Heart left ventricle (tissue), 16 donors: ENCODE measurements around the gene SLC16A9. TPM values are rescaled to one million over a fixed set of nuclear protein-coding genes. Genes with fewer than 3 reads are reported as not detected.
A peak's percentile ranks its signal among the peaks of the same experiment; 100 is the strongest.

Source experiments
- ATAC-seq, 4 donors: fragments of 200-7000 bp; cut with Tn5 transposase; one replicate each; pipeline ENCODE4 v1.9.1; 2020 to 2022; ENCODE audit warnings: moderate library complexity in 4 of 4, mild to moderate bottlenecking in 3 of 4, moderate number of reproducible peaks in 1 of 4
- DNase-seq, 5 donors: peaks; one replicate each; pipeline ENCODE4 v3.0.0-alpha.2; 2020
- H3K27ac ChIP-seq, 12 donors: fragments of 200-600 bp; sonication (generic) in 4 of 12; one replicate each; pipeline versions ENCODE4 v1.5.0 to v1.8.0; 2016 to 2022; ENCODE audit warnings: mild to moderate bottlenecking in 2 of 12
- H3K27me3 ChIP-seq, 9 donors: fragments of 200-600 bp; sonication (generic) in 2 of 9; one replicate each; pipeline versions ENCODE4 v1.5.1 to v1.8.0; 2016 to 2022; ENCODE audit warnings: mild to moderate bottlenecking in 3 of 9
- H3K36me3 ChIP-seq, 9 donors: fragments of 200-600 bp; sonication (generic) in 2 of 9; one replicate each; pipeline versions ENCODE4 v1.5.0 to v1.8.0; 2018 to 2022; ENCODE audit warnings: mild to moderate bottlenecking in 2 of 9
- H3K4me1 ChIP-seq, 12 donors: fragments of 200-600 bp; sonication (generic) in 4 of 12; one replicate each; pipeline versions ENCODE4 v1.5.0 to v1.8.0; 2016 to 2022; ENCODE audit warnings: mild to moderate bottlenecking in 3 of 12
- H3K4me3 ChIP-seq, 12 donors: fragments of 200-600 bp; sonication (generic) in 4 of 12; one replicate each; pipeline versions ENCODE4 v1.5.0 to v1.8.0; 2017 to 2022; ENCODE audit warnings: mild to moderate bottlenecking in 9 of 12, moderate library complexity in 4 of 12
- H3K9me3 ChIP-seq, 12 donors: fragments of 200-600 bp; sonication (generic) in 4 of 12; one replicate each; pipeline versions ENCODE4 v1.5.0 to v1.8.0; 2016 to 2022; ENCODE audit warnings: mild to moderate bottlenecking in 1 of 12
- CTCF ChIP-seq, 12 donors: fragments of 200-600 bp; sonication (generic) in 4 of 12; IDR thresholded peaks; one replicate each; pipeline versions ENCODE4 v1.5.0 to v1.8.0; 2018 to 2022; ENCODE audit warnings: antibody characterized with exemption in 12 of 12, mild to moderate bottlenecking in 5 of 12
- POLR2A ChIP-seq, 2 donors: fragments of 450-650 bp; IDR thresholded peaks; one replicate each; pipeline ENCODE4 v1.6.1; 2017; ENCODE audit warnings: antibody characterized with exemption in 2 of 2, mild to moderate bottlenecking in 2 of 2, moderate library complexity in 2 of 2
- WGBS, 4 donors: extraction: QIAGEN DNeasy Blood & Tissue Kit in 2 of 4; methylation state at CpG; one replicate each; pipeline versions ENCODE4 v1.1.5 to v1.1.7; 2013 to 2018; 5-methylcytosine and 5-hydroxymethylcytosine counted together
- intact Hi-C, 10 donors: fragments of 100-400 bp; cut with DNase I; formaldehyde crosslinking; loops; one replicate each; pipeline versions ENCODE4 v1.11.1 to v1.14.2; 2022
- polyA plus RNA-seq, 2 donors: library from polyadenylated mRNA; stranded (reverse); fragments of 200-250 nt; gene quantifications; one replicate each; pipeline ENCODE4 v1.2.3, GENCODE V29; 2013
- total RNA-seq, 9 donors: library from RNA; depleted of rRNA in 2 of 9; stranded (reverse); fragments of >200 nt in 2 of 9; fragmentation: NEBNext Ultra II Directional in 3 of 9; extraction: Animal tissue kit (Norgen Biotek cat#: 25700) in 3 of 9; gene quantifications; one replicate each; pipeline versions ENCODE4 v1.1.0 to v1.2.4, GENCODE V29; 2016 to 2023
- donor health status: ischemic (EF 13 %, LVEDD 7.1; RV severe dilation, severe dysfunction).
- donor health status: healthy with polysubstance abuse.
- donor health status: DM: no; HTN: yes; CAD: no.
- donor health status: DM: no; HTN: no; CAD: no.
- donor health status: ischemic (EF 25% LVEDD 6.9; RV normal size, moderate dysfunction).
- donor health status: ischemic (EF 25% LVEDD 5.7; RV mildly dilated, moderate dysfunction).
- donor health status: healthy.
- donor health status: DM: yes; HTN: yes; CAD: no.
- donor health status: ischemic (EF 35%, LVEDD 5.7; RV mildly dilated, moderate dysfunction).
- donor health status: nonischemic (EF 11% LVEDD 7.7; RV severe dilation, severe dysfunction).
- donor health status: DM: yes; HTN: yes; CAD: no.
- donor health status: PGD.
- donor health status: ischemic (EF 29% LVEDD 5.4; RV normal size, mild dysfunction).
- donor health status: nonischemic (EF 23%, LVEDD 6.1; RV moderate dilation, normal function).

Gene SLC16A9
- total and polyA plus RNA-seq, 11 donors, result 0.07 to 3.0 (median 0.63) TPM

DNA sequence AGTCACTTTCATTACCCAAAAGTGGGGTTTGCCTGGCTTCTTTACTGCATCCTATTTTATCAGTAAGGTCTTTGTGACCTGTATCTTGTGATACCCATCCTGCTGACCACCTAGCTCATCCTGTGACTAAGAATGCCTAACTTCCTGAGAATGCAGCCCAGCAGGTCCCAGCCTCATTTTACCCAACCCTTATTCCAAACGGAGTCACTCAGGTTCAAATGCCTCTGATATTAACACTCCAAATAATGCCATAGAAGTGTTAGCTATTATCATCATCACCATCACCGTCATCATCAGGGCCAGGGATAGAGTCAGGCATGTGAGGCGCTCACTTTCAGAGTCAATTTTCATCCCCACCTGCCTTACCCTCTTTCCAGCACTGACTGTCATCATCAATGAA, 85.5 kb downstream of the SLC16A9 start:
- Histone ChIP-seq H3K9me3 (peaks cover 0 to 3% (median 0%) of the 10 kb centered on the region in 12 donors), H3K27ac (peak overlapping the region in 4 of 12 donors; percentile 21 to 69 (median 60)), H3K36me3 (no peaks in the 10 kb centered on the region), H3K4me3 (no peak overlapping the region), H3K27me3 (no peaks in the 10 kb centered on the region), H3K4me1 (peaks cover 0 to 13% (median 0%) of the 10 kb centered on the region in 12 donors)
- 84 to 91% (median 89%) methylated on average over 3 of the region's 3 CpGs for WGBS, 4 donors
- DNase-seq, result no peak
- no peak for ATAC-seq
- TF ChIP-seq CTCF (IDR thresholded peaks at IDR 0.05) (no peak), POLR2A (IDR thresholded peaks at IDR 0.05) (no peak)
- intact Hi-C loops, result loop anchor here (1.0 to 10.0 kb wide), 9 partner anchors 205 to 1021 kb away; partner anchors contain the start of gene CCDC6 (in 3 of the 10)

DNA sequence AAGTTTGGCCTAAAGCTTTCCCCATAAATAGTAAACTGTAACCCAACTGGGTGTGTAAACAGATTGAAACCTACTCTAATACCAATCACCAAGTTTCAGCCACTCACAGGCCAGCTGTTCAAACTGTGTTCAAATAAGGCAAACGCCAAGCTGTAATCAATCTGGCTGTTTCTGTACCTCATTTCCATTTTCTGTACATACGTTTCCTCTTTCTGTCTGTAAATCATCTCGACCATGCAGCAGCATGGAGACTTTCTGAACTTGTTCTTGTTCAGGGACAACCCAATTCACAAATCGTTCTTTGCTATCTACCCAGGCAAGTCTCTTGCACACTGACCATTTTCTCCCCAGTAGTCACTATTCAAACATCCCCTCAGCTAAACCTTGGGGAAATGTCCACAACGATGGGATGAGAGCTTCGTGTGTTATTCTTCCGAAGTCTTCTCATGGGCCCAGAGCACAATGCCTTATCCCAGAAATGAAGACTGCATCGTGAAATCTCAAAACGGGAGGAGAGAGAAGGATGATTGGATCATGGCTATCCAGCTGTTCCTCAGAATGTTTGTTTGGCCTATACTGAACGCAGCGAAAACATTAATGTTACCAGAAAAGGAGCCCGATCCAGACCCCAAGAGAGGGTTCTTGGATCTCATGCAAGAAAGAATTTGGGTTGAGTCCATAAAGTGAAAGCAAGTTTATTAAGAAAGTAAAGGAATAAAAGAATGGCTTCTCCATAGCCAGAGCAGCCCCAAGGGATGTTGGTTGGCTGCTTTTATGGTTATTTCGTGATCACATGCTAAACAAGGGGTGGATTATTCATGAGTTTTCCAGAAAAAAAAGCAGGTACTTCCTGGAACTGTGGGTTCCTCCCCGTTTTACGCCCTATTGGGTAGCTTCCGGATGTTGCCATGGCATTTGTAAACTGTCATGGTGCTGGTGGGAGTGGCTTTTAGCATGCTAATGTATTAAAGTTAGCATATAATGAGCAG, 86.2 kb downstream of the SLC16A9 start:
- WGBS, 4 donors, result 52 to 79% (median 59%) methylated on average over 16 of the region's 16 CpGs
- no peak for TF ChIP-seq CTCF (IDR thresholded peaks at IDR 0.05)
- TF ChIP-seq POLR2A (IDR thresholded peaks at IDR 0.05), result no peak

DNA sequence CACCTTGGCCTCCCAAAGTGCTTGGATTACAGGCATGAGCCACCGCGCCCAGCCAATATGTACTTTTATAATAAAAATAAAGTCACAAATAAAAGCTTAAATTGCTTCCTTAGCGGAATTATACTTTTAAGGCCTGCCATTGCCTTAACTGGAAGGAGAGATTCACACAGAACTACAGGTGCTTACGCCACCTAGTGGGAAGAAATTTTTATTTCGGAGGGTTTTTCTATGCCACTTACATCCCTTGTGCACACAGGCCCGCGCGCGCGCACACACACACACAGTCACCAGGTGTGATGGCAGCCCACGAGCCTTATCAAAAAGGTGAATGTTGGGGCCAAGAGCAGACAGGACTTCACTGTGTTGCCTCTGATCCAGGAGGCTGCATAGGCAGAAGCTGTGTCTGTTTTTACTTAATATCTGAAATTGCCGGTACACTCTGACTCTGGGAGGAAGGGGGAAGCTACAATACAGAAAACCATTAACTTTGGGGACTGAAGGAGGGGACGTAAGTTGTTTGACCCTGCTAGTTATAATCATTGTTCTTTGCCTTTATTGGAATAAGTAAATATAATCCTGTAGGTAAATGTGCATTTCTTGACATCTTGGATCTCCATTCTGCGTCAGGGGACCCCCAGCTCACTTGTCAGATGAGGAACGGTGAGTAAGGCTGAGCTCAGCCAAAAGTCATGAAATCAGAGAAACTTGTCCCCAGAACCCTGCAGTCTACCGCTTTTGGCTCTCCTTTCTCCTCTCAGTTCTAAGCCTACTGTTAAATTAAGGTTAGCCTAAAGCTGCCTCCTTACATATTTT, 87.1 kb downstream of the SLC16A9 start:
- TF ChIP-seq CTCF (IDR thresholded peaks at IDR 0.05) (peak; percentile 42 to 65 (median 59)), POLR2A (IDR thresholded peaks at IDR 0.05) (no peak)
- peak overlapping the region in 8 of 12 donors; percentile 9 to 72 (median 53) for H3K27ac ChIP-seq
- peak; percentile 21 to 62 (median 44) for ATAC-seq
- WGBS, 4 donors, result 49 to 69% (median 60%) methylated on average over 16 of the region's 16 CpGs
- no peaks in the 10 kb centered on the region for H3K36me3 ChIP-seq
- H3K4me1 ChIP-seq, result peaks cover 0 to 29% (median 0%) of the 10 kb centered on the region in 12 donors
- H3K4me3 ChIP-seq, result no peak overlapping the region
- DNase-seq, result peak; percentile 20 to 67 (median 32)
- intact Hi-C loops, result loop anchor here (2.0 to 10.0 kb wide), 10 partner anchors 282 to 1022 kb away; partner anchors contain the start of gene CCDC6 (in 3 of the 10)
- no peaks in the 10 kb centered on the region for H3K27me3 ChIP-seq
- peaks cover 0 to 3% (median 0%) of the 10 kb centered on the region in 12 donors for H3K9me3 ChIP-seq

More for the DNA sequence above, 86.2 kb downstream of the SLC16A9 start:
- peaks cover 0 to 3% (median 0%) of the 10 kb centered on the region in 12 donors for H3K9me3 ChIP-seq
- peak in 3 of 5 donors; percentile 44 to 55 (median 50) for DNase-seq
- H3K4me3 ChIP-seq, result peak overlapping the region in 5 of 12 donors; percentile 10 to 12 (median 11)
- ATAC-seq, result peak in 3 of 4 donors; percentile 27 to 56 (median 30)
- no peaks in the 10 kb centered on the region for H3K27me3 ChIP-seq
- intact Hi-C loops, result loop anchor here (1.0 to 10.0 kb wide), 11 partner anchors 206 to 1021 kb away; partner anchors contain the start of gene CCDC6 (in 3 of the 10)
- H3K4me1 ChIP-seq, result peaks cover 0 to 20% (median 0%) of the 10 kb centered on the region in 12 donors
- H3K27ac ChIP-seq, result peak overlapping the region in 9 of 12 donors; percentile 9 to 72 (median 50)
- no peaks in the 10 kb centered on the region for H3K36me3 ChIP-seq
